Smooth muscle cell (in vitro differentiated cells): ENCODE measurements around the gene FUNDC2. TPM values are rescaled to one million over a fixed set of nuclear protein-coding genes. Genes with fewer than 3 reads are reported as not detected.

Experiments used
- DNase-seq: peaks from one replicate; lab custom pipeline; 2025; ENCODE audit not compliant: unreplicated experiment; lab: John Stamatoyannopoulos, UW
- H2AFZ ChIP-seq: fragments of 200-600 bp; sonication (generic); 2 replicates; pipeline ENCODE4 v1.6.0; 2016; ENCODE audit warnings: antibody characterized with exemption, low read depth, mild to moderate bottlenecking
- H3F3A ChIP-seq: fragments of 200-600 bp; sonication (generic); 2 replicates; pipeline ENCODE4 v1.6.0; 2017; ENCODE audit warnings: antibody characterized with exemption, low read depth
- H3K27ac ChIP-seq: fragments of 200-600 bp; sonication (generic); 2 replicates; pipeline ENCODE4 v1.5.1; 2016; ENCODE audit warnings: low read depth, mild to moderate bottlenecking
- H3K27me3 ChIP-seq: fragments of 200-600 bp; sonication (generic); 2 replicates; pipeline ENCODE4 v1.6.1; 2016; ENCODE audit warnings: low read depth, mild to moderate bottlenecking
- H3K36me3 ChIP-seq: fragments of 200-600 bp; sonication (generic); 2 replicates; pipeline ENCODE4 v1.5.1; 2016; ENCODE audit warnings: low read depth
- H3K4me1 ChIP-seq: fragments of 200-600 bp; sonication (generic); 2 replicates; pipeline ENCODE4 v1.5.1; 2016; ENCODE audit warnings: low read depth
- H3K4me2 ChIP-seq: fragments of 200-600 bp; sonication (generic); 2 replicates; pipeline ENCODE4 v1.6.0; 2016; ENCODE audit warnings: mild to moderate bottlenecking
- H3K4me3 ChIP-seq: fragments of 200-600 bp; sonication (generic); 2 replicates; pipeline ENCODE4 v1.5.1; 2016; ENCODE audit warnings: mild to moderate bottlenecking
- H3K79me2 ChIP-seq: fragments of 200-600 bp; sonication (generic); 2 replicates; pipeline ENCODE4 v1.6.0; 2016; ENCODE audit warnings: low read depth, mild to moderate bottlenecking
- H3K9ac ChIP-seq: fragments of 200-600 bp; sonication (generic); 2 replicates; pipeline ENCODE4 v1.6.0; 2016; ENCODE audit warnings: low read depth
- H3K9me3 ChIP-seq: fragments of 200-600 bp; sonication (generic); replicated peaks from 2 replicates; pipeline ENCODE4 v1.5.1; 2016; ENCODE audit warnings: low read depth
- H4K20me1 ChIP-seq: fragments of 200-600 bp; sonication (generic); 2 replicates; pipeline ENCODE4 v1.6.0; 2016; ENCODE audit warnings: low read depth
- CTCF ChIP-seq: fragments of 200-600 bp; sonication (generic); IDR thresholded peaks from 2 replicates; pipeline ENCODE4 v1.5.1; 2017; ENCODE audit warnings: borderline replicate concordance, mild to moderate bottlenecking, antibody characterized with exemption; ENCODE audit not compliant: insufficient read depth, poor library complexity, severe bottlenecking
- WGBS: methylation state at CpG from one replicate; pipeline ENCODE4 v1.1.7; 2016; ENCODE audit warnings: low lambda C conversion rate; 5-methylcytosine and 5-hydroxymethylcytosine counted together
- polyA plus RNA-seq: library from polyadenylated mRNA; unstranded; fragments of >200 nt; fragmentation: Nextera tagmentation; extraction: Ambion mirVana; gene quantifications from 2 replicates; pipeline ENCODE4 v1.2.1, GENCODE V29; 2016
- total RNA-seq: library from RNA; depleted of rRNA; stranded (reverse); fragments of >200 nt; gene quantifications from 2 replicates; pipeline ENCODE4 v1.2.3, GENCODE V29; 2014

FUNDC2 gene
- total and polyA plus RNA-seq, 2 experiments from 2014 or later = 38.3 to 98.2 TPM

GRCh38 chrX:155009994-155010472 is 16.6 kb upstream of the FUNDC2 start:
- no peak for TF ChIP-seq CTCF
- 81% methylated on average over 3 of the region's 3 CpGs for WGBS
- Histone ChIP-seq H3K4me2 (no peak overlapping the region), H3K79me2 (no peaks in the 10 kb centered on the region), H3K27ac (no peak overlapping the region), H3K4me3 (no peak overlapping the region), H3K36me3 (no peaks in the 10 kb centered on the region), H3K27me3 (no peaks in the 10 kb centered on the region), H3K9me3 (no peaks in the 10 kb centered on the region), H3K4me1 (no peaks in the 10 kb centered on the region), H4K20me1 (no peaks in the 10 kb centered on the region), H3F3A (no peaks in the 10 kb centered on the region), H2AFZ (no peak overlapping the region), H3K9ac (no peak overlapping the region)
- no peak for DNase-seq

- H3K9ac ChIP-seq = no peak overlapping the region
- H3K79me2 ChIP-seq = no peaks in the 10 kb centered on the region
- H3K4me2 ChIP-seq = no peak overlapping the region
- DNase-seq = no peak
- no peak overlapping the region for H2AFZ ChIP-seq
- no peaks in the 10 kb centered on the region for H3K9me3 ChIP-seq
- no peak overlapping the region for H3K27ac ChIP-seq
- no peaks in the 10 kb centered on the region for H3F3A ChIP-seq
- WGBS = 70% methylated on average over 3 of the region's 3 CpGs
- no peak for TF ChIP-seq CTCF
- no peaks in the 10 kb centered on the region for H3K4me1 ChIP-seq
- no peak overlapping the region for H3K4me3 ChIP-seq
- no peaks in the 10 kb centered on the region for H3K27me3 ChIP-seq
- H4K20me1 ChIP-seq = no peaks in the 10 kb centered on the region
- no peaks in the 10 kb centered on the region for H3K36me3 ChIP-seq
These were observed 6.1 kb upstream of the FUNDC2 start for GRCh38 chrX:155020591-155020990.

- no peak within 1 kb of the TSS for H3K27ac ChIP-seq
- no peaks in the 10 kb centered on the region for H3K79me2 ChIP-seq
- DNase-seq = no peak
- WGBS = 28% methylated on average over 1 of the region's 1 CpG
- no peak within 1 kb of the TSS for H3K4me2 ChIP-seq
- TF ChIP-seq CTCF = no peak
- H3K4me1 ChIP-seq = no peaks in the 10 kb centered on the region
- no peaks in the 10 kb centered on the region for H3K27me3 ChIP-seq
- no peak within 1 kb of the TSS for H2AFZ ChIP-seq
- H4K20me1 ChIP-seq = no peaks in the 10 kb centered on the region
- H3F3A ChIP-seq = peaks cover 3% of the 10 kb centered on the region
- no peaks in the 10 kb centered on the region for H3K9me3 ChIP-seq
- no peak within 1 kb of the TSS for H3K4me3 ChIP-seq
- H3K9ac ChIP-seq = no peak within 1 kb of the TSS
- H3K36me3 ChIP-seq = no peaks in the 10 kb centered on the region
These were observed 4.1 kb upstream of the FUNDC2 start, which contains the start of gene F8 for GRCh38 chrX:155022585-155022984. TSS of gene F8 (minus strand) at chrX:155022723. CDS start at chrX:155022552, 171 bp downstream.

GRCh38 chrX:155023907-155024833 is 2.5 kb upstream of the FUNDC2 start:
- Histone ChIP-seq H3K9ac (no peak overlapping the region), H3K36me3 (no peaks in the 10 kb centered on the region), H3K27me3 (no peaks in the 10 kb centered on the region), H3K79me2 (no peaks in the 10 kb centered on the region), H3K9me3 (no peaks in the 10 kb centered on the region), H4K20me1 (no peaks in the 10 kb centered on the region), H2AFZ (no peak overlapping the region), H3K4me2 (no peak overlapping the region), H3K4me3 (no peak overlapping the region), H3K27ac (no peak overlapping the region), H3F3A (peaks cover 3% of the 10 kb centered on the region), H3K4me1 (no peaks in the 10 kb centered on the region)
- 77% methylated on average over 6 of the region's 6 CpGs for WGBS
- no peak for TF ChIP-seq CTCF
- no peak for DNase-seq
